Stimulated activated CD8-positive, alpha-beta memory T cell treated with anti-CD3 and anti-CD28 coated beads, Interleukin-4, amount 100 ng/mL, for 48 hours (primary cell): ENCODE results near the gene DYNLRB1.
"Not testable (repeated sequence)": the region's sequence is repeated elsewhere in the genome, so short reads cannot be mapped to it uniquely, and the experiment has no call there.

Experiments
- DNase-seq: peaks from one replicate; pipeline ENCODE4 v3.0.0-alpha.2; 2020

Gene DYNLRB1

GRCh38 chr20:34516247-34517113 lies at the start of gene DYNLRB1:
Gene DYNLRB1 (plus strand): TSS chr20:34516422. CDS start chr20:34516459, 37 bp downstream.
- peak; percentile 98 for DNase-seq

- no peak for DNase-seq
These were observed 47.3 kb upstream of the DYNLRB1 start for GRCh38 chr20:34468951-34469350.

- no peak for DNase-seq
These were observed 43.8 kb upstream of the DYNLRB1 start for GRCh38 chr20:34472246-34472925.

GRCh38 chr20:34473262-34473883 lies 42.8 kb upstream of the DYNLRB1 start:
- peak; percentile 58 for DNase-seq

GRCh38 chr20:34475979-34476736 lies 40.1 kb upstream of the DYNLRB1 start:
- peak; percentile 55 for DNase-seq

GRCh38 chr20:34479627-34480026 lies 36.6 kb upstream of the DYNLRB1 start:
- no peak for DNase-seq

GRCh38 chr20:34482154-34482553 lies 34.1 kb upstream of the DYNLRB1 start:
- not testable (repeated sequence) for DNase-seq

GRCh38 chr20:34483585-34484220 lies 32.5 kb upstream of the DYNLRB1 start:
- DNase-seq, result not testable (repeated sequence)

GRCh38 chr20:34485068-34485634 lies 31.1 kb upstream of the DYNLRB1 start:
- no peak for DNase-seq

GRCh38 chr20:34491226-34491931 lies 24.8 kb upstream of the DYNLRB1 start:
- no peak for DNase-seq

GRCh38 chr20:34491932-34492509 lies 24.2 kb upstream of the DYNLRB1 start:
- DNase-seq, result no peak

GRCh38 chr20:34493646-34494045 lies 22.6 kb upstream of the DYNLRB1 start:
- DNase-seq, result no peak

- no peak for DNase-seq
These were observed 20.9 kb upstream of the DYNLRB1 start for GRCh38 chr20:34495307-34495706.

- DNase-seq, result no peak
These were observed 20.3 kb upstream of the DYNLRB1 start for GRCh38 chr20:34495916-34496315.

- not testable (repeated sequence) for DNase-seq
These were observed 18.6 kb upstream of the DYNLRB1 start for GRCh38 chr20:34497596-34497995.

- no peak for DNase-seq
These were observed 15.4 kb upstream of the DYNLRB1 start for GRCh38 chr20:34500823-34501222.

GRCh38 chr20:34506480-34506879 lies 9.7 kb upstream of the DYNLRB1 start:
- DNase-seq, result no peak

- no peak for DNase-seq
These were observed 8.4 kb upstream of the DYNLRB1 start for GRCh38 chr20:34507702-34508413.

- DNase-seq, result no peak
These were observed 5.6 kb upstream of the DYNLRB1 start for GRCh38 chr20:34510575-34510974.

GRCh38 chr20:34511891-34512265 lies 4.3 kb upstream of the DYNLRB1 start:
- no peak for DNase-seq
